ENCODE results near the gene GUF1. TPM values are rescaled to one million over a fixed set of nuclear protein-coding genes. Genes with fewer than 3 reads are reported as not detected.

Gene GUF1
- polyA plus RNA-seq (ENCODE audit: insufficient read length): 19.5 TPM

- peak; percentile 96 for DNase-seq
These were observed at the start of gene GUF1 for GRCh38 chr4:44678094-44679041. TSS of gene GUF1 (plus strand) at chr4:44678420. CDS start at chr4:44678623, 203 bp downstream.

DNA sequence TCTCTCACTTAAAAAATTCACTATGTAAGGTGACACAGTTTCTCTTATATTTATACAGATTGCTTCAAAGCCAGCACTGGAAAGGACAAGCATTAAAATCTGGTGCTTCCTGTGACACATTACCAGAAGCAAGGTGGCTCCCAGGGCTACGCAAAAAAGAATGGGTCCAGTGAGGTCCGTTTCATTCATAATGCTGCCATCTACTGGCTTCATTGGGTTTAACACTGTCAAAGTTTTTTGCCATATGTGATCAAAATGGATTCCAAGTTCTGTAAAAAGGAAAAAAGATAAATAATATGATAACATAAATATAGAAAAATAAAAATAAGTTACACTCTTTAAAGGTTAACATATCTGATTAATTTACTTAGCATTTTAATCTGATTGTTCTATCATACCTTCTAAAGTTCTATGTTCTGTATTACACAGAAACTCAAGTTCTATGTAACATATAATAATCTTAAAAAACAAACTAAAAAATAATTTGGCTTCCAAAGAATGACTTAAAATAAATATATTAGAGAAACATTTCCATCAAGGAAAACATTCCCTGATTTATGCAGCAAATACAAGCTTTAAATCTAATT lies 48.8 kb upstream of the GUF1 start:
- DNase-seq: no peak

GRCh38 chr4:44632089-44632488 lies 46.1 kb upstream of the GUF1 start:
- DNase-seq: no peak

- DNase-seq: no peak
These were observed 45.5 kb upstream of the GUF1 start for GRCh38 chr4:44632733-44633132.

GRCh38 chr4:44638091-44638490 lies 40.1 kb upstream of the GUF1 start:
- no peak for DNase-seq

DNA sequence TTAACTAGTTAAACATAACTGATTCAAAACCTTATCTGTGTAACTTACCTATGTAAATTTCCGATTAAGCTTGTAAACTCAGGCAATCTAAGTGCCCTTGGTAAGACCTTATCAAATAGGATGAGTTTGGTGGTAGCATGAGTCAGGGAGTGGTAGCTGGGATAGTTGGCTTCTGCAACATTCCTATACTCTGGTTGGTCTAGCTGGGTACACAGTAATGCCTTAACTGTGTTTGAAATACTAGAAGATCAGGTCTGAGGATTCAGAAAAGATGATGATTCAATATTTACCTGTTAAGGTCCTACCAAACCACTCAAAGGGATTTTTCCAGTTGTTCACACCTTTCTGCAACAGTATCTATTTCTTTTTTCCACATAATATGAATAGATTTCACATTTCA lies 32.1 kb upstream of the GUF1 start:
- no peak for DNase-seq

GRCh38 chr4:44651425-44651824 lies 26.8 kb upstream of the GUF1 start, which contains the start of gene YIPF7:
TSS of gene YIPF7 (minus strand) at chr4:44651625. CDS start at chr4:44650100, 1,525 bp downstream.
- DNase-seq: no peak

DNA sequence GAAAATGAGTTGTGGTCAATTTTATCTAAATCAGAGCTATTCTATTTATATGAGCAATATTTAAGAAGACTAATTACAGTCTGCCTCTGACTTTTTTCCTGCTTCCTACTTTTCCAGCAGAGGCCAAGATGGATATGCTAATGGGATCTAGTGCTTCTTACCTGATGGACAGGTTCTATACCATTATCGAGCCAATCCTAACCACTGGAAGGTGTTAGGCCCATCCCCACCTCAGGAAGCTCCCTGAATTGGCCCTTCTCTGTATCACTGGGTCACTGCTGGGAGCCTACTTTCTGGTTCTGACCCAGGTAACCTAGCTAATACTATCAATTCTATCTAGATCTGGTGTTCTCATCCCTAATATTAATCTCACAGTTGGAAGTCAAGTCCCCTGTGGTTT lies 26.2 kb upstream of the GUF1 start:
- no peak for DNase-seq

GRCh38 chr4:44660396-44660795 lies 17.8 kb upstream of the GUF1 start:
- no peak for DNase-seq

DNA sequence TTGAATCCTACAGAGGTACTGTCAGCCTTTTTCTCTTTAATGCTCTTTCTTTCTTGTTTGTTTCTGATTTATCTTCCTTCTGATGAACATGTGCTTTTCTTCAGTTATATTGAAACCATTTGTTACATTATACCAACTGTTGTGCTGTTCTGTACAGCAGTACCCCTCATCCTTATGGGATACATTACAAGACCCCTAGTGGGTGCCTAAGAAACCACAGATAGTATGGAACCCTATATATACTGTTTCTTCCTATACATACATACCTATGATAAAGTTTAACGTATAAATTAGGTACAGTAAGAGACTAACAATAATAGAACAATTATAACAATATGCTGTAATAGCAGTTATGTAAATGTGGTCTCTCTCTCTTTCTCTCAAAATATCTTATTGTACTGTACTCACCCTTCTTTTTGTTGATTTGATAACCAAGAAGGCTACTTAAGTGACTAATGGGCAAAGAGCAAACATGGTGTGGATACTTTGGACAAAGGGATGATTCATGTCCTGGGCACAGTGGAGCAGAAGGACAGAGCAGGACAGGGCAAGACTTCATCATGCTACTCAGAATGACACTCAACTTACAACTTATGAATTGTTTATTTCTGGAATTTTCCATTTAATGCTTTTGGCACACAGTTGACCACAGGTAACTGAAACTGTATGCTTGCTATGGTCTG lies 16.1 kb upstream of the GUF1 start:
- no peak for DNase-seq

GRCh38 chr4:44662623-44663005 lies 15.6 kb upstream of the GUF1 start:
- DNase-seq: no peak

GRCh38 chr4:44663539-44664263 lies 14.5 kb upstream of the GUF1 start:
- DNase-seq: no peak

GRCh38 chr4:44668526-44668925 lies 9.7 kb upstream of the GUF1 start:
- no peak for DNase-seq

DNA sequence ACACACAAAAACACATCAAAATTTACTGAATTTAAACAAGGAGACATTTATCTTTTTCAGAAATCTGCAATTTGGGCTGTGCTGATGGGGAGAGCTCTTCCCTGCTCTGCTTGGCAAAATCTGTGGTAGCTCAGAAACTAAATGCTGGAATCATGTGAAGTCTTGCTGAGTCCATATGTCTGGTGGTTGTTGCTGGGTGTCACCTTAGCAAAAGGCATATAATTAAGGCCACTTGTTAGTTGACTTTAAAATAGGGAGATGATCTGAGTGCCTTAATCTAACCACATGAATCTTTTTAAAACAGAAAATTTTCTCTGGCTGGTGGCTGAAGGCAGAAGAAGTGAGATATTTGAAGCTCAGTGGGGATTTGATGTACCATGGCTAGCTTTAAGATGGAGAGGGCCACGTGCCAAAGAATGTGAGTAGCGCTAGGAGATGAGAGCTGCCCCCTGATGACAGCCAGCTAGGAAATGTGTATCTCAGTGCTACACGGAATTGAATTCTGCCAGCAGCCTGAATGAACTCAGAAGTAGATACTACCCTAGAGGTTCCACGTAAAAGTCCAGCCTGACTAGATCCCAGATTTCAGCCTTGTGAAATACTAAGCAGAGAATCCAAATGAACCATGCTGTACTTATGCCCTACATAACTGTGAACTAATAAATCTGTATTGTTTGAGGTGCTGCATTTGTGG lies 7.6 kb upstream of the GUF1 start:
- no peak for DNase-seq

DNA sequence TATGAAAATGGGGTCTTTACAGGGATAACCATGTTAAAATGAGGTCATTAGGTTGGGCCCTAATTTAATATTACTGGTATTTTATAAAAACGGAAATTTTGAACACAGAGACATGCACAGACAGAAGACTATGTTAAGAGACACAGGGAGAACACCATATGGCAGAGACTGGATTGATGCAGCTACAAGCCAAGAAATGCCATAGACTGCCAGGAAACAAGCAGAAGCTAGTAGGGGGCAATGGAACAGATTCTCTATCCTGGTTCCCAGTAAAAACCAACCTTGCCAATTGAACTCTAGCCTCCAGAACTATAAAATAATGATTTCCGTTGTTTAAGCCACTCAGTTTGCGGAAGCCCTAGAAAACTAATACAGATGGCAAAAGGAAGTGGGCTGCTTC lies 6.6 kb upstream of the GUF1 start:
- DNase-seq: no peak

- DNase-seq: no peak
These were observed 3.7 kb upstream of the GUF1 start for GRCh38 chr4:44674471-44674870.

- DNase-seq: no peak
These were observed 2.9 kb upstream of the GUF1 start for GRCh38 chr4:44675366-44675765.

GRCh38 chr4:44679060-44679459 lies 840 bp downstream of the GUF1 start:
- DNase-seq: peak; percentile 5

DNA sequence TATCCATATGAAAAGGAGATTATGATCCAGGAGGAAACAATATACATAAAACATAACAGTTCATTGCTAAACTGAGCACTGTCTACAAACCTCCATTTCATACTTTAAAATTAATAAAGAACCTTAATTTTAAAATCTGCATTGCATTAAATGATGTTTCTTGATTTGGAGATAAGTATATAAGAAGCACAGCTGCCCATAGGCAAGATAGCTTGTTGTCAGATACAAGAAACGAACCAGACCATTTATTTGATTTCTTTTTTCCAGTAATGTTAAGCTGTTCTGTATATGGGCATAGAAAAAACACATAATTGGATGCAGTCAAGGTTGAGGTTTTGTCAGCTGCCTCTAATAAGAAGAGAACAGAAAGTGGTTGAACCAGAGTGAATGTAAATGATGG lies 6.4 kb downstream of the GUF1 start:
- no peak for DNase-seq

DNA sequence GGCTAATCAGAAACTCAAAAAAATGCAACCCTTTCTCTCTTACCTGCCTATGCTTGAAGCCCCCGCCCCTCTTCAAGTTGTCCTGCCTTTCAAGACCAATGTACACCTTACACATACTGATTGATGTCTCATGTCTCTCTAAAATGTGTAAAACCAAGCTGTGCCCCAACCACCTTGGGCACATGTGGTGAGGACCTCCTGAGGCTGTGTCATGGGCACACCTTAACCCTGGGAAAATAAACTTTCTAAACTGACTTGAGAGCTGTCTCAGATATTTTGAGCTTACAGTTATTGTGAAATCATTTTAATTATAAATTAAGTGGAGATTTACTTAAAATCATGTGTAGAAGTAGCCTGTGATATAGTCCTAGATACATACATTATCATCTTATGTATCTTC lies 22.2 kb downstream of the GUF1 start:
- DNase-seq: no peak

- DNase-seq: no peak
These were observed 22.8 kb downstream of the GUF1 start for GRCh38 chr4:44701037-44701436.

DNA sequence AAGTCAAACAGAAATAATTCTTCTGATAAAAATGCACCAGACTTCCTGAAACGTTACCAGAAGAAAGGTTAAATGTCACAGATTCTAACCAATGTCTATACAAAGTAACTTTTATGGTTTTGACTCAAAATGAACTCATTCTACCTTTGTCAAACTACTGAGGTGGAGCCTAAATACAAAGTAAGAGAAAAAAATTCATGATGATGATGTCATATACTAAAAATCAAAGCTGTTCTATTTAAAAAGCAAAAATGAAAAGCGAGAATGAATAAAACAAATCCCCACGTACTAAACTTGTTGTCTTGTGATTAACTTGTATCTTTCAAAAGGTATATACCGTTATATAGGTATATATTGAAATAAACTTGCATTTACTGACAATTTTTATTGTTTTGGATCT lies 26.5 kb downstream of the GUF1 start:
- DNase-seq: no peak

All from hindlimb muscle (tissue), 1 donor.